SHP77 (cell line): ENCODE data around the gene SMIM35.

Experiments
- DNase-seq, 2 experiments: peaks; one replicate each; lab custom pipeline; 2025; lab: John Stamatoyannopoulos, UW

SMIM35 gene

GRCh38 chr11:118057251-118058145, 29.3 kb downstream of the SMIM35 start:
- DNase-seq, result no peak

GRCh38 chr11:118056806-118057205, 30.0 kb downstream of the SMIM35 start:
- no peak for DNase-seq

GRCh38 chr11:118055966-118056365, 30.8 kb downstream of the SMIM35 start:
- DNase-seq, result no peak

- DNase-seq, result no peak
Observed at GRCh38 chr11:118054712-118055640, 31.8 kb downstream of the SMIM35 start.

- DNase-seq, result no peak
Observed at GRCh38 chr11:118052581-118053206, 34.1 kb downstream of the SMIM35 start.

- DNase-seq, result no peak
Observed at GRCh38 chr11:118051611-118052461, 34.9 kb downstream of the SMIM35 start.

- DNase-seq, result no peak
Observed at GRCh38 chr11:118051136-118051610, 35.6 kb downstream of the SMIM35 start.

GRCh38 chr11:118050208-118050891, 36.4 kb downstream of the SMIM35 start:
- DNase-seq, result no peak

GRCh38 chr11:118049771-118050170, 37.0 kb downstream of the SMIM35 start:
- no peak for DNase-seq

GRCh38 chr11:118048472-118049370, 38.0 kb downstream of the SMIM35 start:
- no peak for DNase-seq

GRCh38 chr11:118047749-118048148, 39.0 kb downstream of the SMIM35 start:
- no peak for DNase-seq

GRCh38 chr11:118046964-118047700, 39.6 kb downstream of the SMIM35 start:
- no peak for DNase-seq

- no peak for DNase-seq
Observed at GRCh38 chr11:118046051-118046963, 40.5 kb downstream of the SMIM35 start.

- no peak for DNase-seq
Observed at GRCh38 chr11:118045191-118045590, 41.6 kb downstream of the SMIM35 start.

GRCh38 chr11:118042796-118043195, 44.0 kb downstream of the SMIM35 start:
- no peak for DNase-seq

GRCh38 chr11:118042141-118042540, 44.6 kb downstream of the SMIM35 start:
- no peak for DNase-seq

GRCh38 chr11:118033443-118033842, 53.3 kb downstream of the SMIM35 start:
- DNase-seq, result no peak

- no peak for DNase-seq
Observed at GRCh38 chr11:118028626-118029025, 58.1 kb downstream of the SMIM35 start.
